ENCODE measurements around the gene ZNF324. TPM values are rescaled to one million over a fixed set of nuclear protein-coding genes. Genes with fewer than 3 reads are reported as not detected.
A peak's percentile ranks its signal among the peaks of the same experiment; 100 is the strongest.

The ZNF324 gene
- total and polyA plus RNA-seq, 2 of the 13 experiments (the other 11 are each of a cell fraction or from before 2014, with no cell fraction given): 1.1 to 4.7 TPM

GRCh38 chr19:58477130-58477529 lies 10.2 kb downstream of the ZNF324 start:
- intact Hi-C loops (cut with micrococcal nuclease; ENCODE audit: unreplicated experiment): no loop called here
- no TSS peak for BruUV-seq (replicated peaks)
- in situ Hi-C loops (cut with HindIII; ENCODE audit: extremely low pct_ligation_motif_present, low pct_unique_long_range_greater_than_20kb): no loop called here
- ATAC-seq (no peak), DNase-seq (ENCODE audit: low spot score) (no peak), FAIRE-seq (no peak)
- TF ChIP-seq AGO2 (optimal IDR thresholded peaks at IDR 0.05; ENCODE audit: low read depth, low read length) (peak; percentile 56), ZNF691 (CRISPR knock-in tag; IDR thresholded peaks at IDR 0.05; ENCODE audit: borderline replicate concordance, low read depth) (no peak)
- Histone ChIP-seq H3K9ac (ENCODE audit: insufficient read depth, low read depth, low read length) (peak overlapping the region; percentile 73; the same call in 1 of the 2 replicates), H3K27me3 (ENCODE audit: control insufficient read depth in 1 of 2, insufficient read depth in 2 of 2, low read length in 2 of 2) (no peaks in the 10 kb centered on the region; a peak in 1 of 5 replicates), H4K20me1 (ENCODE audit: insufficient read depth, low read length) (no peaks in the 10 kb centered on the region), H3K27ac (ENCODE audit: extremely low read length, insufficient read depth, low read length) (peak overlapping the region; percentile 77), H3K9me3 (ENCODE audit: low read length) (no peaks in the 10 kb centered on the region), H3K4me3 (replicated peaks in 1 of 3; ENCODE audit: insufficient read depth in 1 of 3, low read depth in 2 of 3, low read length in 3 of 3) (peak overlapping the region in 2 of 3 experiments; percentile 75 to 88; a peak in 4 of 6 replicates), H3K4me1 (ENCODE audit: insufficient read depth, low read length) (peaks cover 20% of the 10 kb centered on the region), H3K4me2 (ENCODE audit: low read depth, low read length) (peak overlapping the region; percentile 97), H2AFZ (ENCODE audit: low read length) (no peak overlapping the region), H3K79me2 (ENCODE audit: insufficient read depth, low read length) (no peaks in the 10 kb centered on the region), H3K36me3 (replicated peaks in 1 of 2; ENCODE audit: control insufficient read depth in 1 of 2, insufficient read depth in 2 of 2, low read length in 2 of 2) (peaks cover 1 to 18% of the 10 kb centered on the region in 2 experiments; a peak in 4 of 5 replicates)
- POLR2A ChIA-PET: interaction anchor here (1.1 to 1.3 kb wide), 3 partner anchors 35 to 43 kb away, joined by 3 to 6 read pairs (median 5); partner anchors contain the start of genes SLC27A5 and ZBTB45
- 92% methylated on average over 7 of the region's 15 CpGs for WGBS (ENCODE audit: low lambda C conversion rate)
- CTCF ChIA-PET (ENCODE audit: low intra/inter-chr PET ratio, low total read pairs): no interaction called here

GRCh38 chr19:58477871-58478270 lies 11.0 kb downstream of the ZNF324 start:
- Histone ChIP-seq H3K4me2 (ENCODE audit: low read depth, low read length) (no peak overlapping the region), H3K4me1 (ENCODE audit: insufficient read depth, low read length) (peaks cover 20% of the 10 kb centered on the region), H3K27me3 (ENCODE audit: control insufficient read depth in 1 of 2, insufficient read depth in 2 of 2, low read length in 2 of 2) (no peaks in the 10 kb centered on the region; a peak in 1 of 5 replicates), H4K20me1 (ENCODE audit: insufficient read depth, low read length) (no peaks in the 10 kb centered on the region), H3K27ac (ENCODE audit: extremely low read length, insufficient read depth, low read length) (no peak overlapping the region), H2AFZ (ENCODE audit: low read length) (no peak overlapping the region), H3K9ac (ENCODE audit: insufficient read depth, low read depth, low read length) (no peak overlapping the region), H3K36me3 (replicated peaks in 1 of 2; ENCODE audit: control insufficient read depth in 1 of 2, insufficient read depth in 2 of 2, low read length in 2 of 2) (peaks cover 1 to 16% of the 10 kb centered on the region in 2 experiments; a peak in 2 of 5 replicates), H3K79me2 (ENCODE audit: insufficient read depth, low read length) (no peaks in the 10 kb centered on the region), H3K9me3 (ENCODE audit: low read length) (no peaks in the 10 kb centered on the region), H3K4me3 (replicated peaks in 1 of 3; ENCODE audit: insufficient read depth in 1 of 3, low read depth in 2 of 3, low read length in 3 of 3) (no peak overlapping the region)
- WGBS (ENCODE audit: low lambda C conversion rate): 100% methylated on average over 1 of the region's 1 CpG
- no peak for DNase-seq (ENCODE audit: low spot score)
- intact Hi-C loops (cut with micrococcal nuclease; ENCODE audit: unreplicated experiment) (no loop called here), in situ Hi-C loops (cut with HindIII; ENCODE audit: extremely low pct_ligation_motif_present, low pct_unique_long_range_greater_than_20kb) (no loop called here)
- CTCF ChIA-PET (ENCODE audit: low intra/inter-chr PET ratio, low total read pairs): no interaction called here
- BruUV-seq (replicated peaks): no TSS peak
- no peak for ATAC-seq
- FAIRE-seq: no peak
- TF ChIP-seq, protein P1, sequence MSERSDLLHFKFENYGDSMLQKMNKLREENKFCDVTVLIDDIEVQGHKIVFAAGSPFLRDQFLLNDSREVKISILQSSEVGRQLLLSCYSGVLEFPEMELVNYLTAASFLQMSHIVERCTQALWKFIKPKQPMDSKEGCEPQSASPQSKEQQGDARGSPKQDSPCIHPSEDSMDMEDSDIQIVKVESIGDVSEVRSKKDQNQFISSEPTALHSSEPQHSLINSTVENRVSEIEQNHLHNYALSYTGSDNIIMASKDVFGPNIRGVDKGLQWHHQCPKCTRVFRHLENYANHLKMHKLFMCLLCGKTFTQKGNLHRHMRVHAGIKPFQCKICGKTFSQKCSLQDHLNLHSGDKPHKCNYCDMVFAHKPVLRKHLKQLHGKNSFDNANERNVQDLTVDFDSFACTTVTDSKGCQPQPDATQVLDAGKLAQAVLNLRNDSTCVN (CRISPR knock-in tag; IDR thresholded peaks at IDR 0.05; ENCODE audit: borderline replicate concordance): no peak
- no peak for TF ChIP-seq ZIK1 (CRISPR knock-in tag; IDR thresholded peaks at IDR 0.05; ENCODE audit: borderline replicate concordance, low read depth)
- no peak for TF ChIP-seq MYNN (CRISPR knock-in tag; IDR thresholded peaks at IDR 0.05; ENCODE audit: low read depth)
- TF ChIP-seq, protein P2, sequence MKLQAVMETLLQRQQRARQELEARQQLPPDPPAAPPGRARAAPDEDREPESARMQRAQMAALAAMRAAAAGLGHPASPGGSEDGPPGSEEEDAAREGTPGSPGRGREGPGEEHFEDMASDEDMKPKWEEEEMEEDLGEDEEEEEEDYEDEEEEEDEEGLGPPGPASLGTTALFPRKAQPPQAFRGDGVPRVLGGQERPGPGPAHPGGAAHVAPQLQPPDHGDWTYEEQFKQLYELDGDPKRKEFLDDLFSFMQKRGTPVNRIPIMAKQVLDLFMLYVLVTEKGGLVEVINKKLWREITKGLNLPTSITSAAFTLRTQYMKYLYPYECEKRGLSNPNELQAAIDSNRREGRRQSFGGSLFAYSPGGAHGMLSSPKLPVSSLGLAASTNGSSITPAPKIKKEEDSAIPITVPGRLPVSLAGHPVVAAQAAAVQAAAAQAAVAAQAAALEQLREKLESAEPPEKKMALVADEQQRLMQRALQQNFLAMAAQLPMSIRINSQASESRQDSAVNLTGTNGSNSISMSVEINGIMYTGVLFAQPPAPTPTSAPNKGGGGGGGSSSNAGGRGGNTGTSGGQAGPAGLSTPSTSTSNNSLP (IDR thresholded peaks at IDR 0.05; ENCODE audit: low read depth, low read length): no peak
- TF ChIP-seq POGZ (CRISPR knock-in tag; IDR thresholded peaks at IDR 0.05): no peak
- TF ChIP-seq, protein P3, sequence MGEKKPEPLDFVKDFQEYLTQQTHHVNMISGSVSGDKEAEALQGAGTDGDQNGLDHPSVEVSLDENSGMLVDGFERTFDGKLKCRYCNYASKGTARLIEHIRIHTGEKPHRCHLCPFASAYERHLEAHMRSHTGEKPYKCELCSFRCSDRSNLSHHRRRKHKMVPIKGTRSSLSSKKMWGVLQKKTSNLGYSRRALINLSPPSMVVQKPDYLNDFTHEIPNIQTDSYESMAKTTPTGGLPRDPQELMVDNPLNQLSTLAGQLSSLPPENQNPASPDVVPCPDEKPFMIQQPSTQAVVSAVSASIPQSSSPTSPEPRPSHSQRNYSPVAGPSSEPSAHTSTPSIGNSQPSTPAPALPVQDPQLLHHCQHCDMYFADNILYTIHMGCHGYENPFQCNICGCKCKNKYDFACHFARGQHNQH (CRISPR knock-in tag; IDR thresholded peaks at IDR 0.05): no peak
- TF ChIP-seq KAT7 (CRISPR knock-in tag; IDR thresholded peaks at IDR 0.05; ENCODE audit: borderline replicate concordance): no peak
- TF ChIP-seq ZNF468 (CRISPR knock-in tag; IDR thresholded peaks at IDR 0.05): no peak
- TF ChIP-seq ZNF891 (CRISPR knock-in tag; IDR thresholded peaks at IDR 0.05): no peak
- POLR2A ChIA-PET: interaction anchor here (1.2 to 1.3 kb wide), 2 partner anchors 19 to 36 kb away, joined by 3 to 6 read pairs; no protein-coding TSS in a partner anchor
